Measurements from ENCODE around the gene SYTL2.

The SYTL2 gene

GRCh38 chr11:85749884-85750283 is 61.1 kb downstream of the SYTL2 start:
- TF ChIP-seq, protein P1, sequence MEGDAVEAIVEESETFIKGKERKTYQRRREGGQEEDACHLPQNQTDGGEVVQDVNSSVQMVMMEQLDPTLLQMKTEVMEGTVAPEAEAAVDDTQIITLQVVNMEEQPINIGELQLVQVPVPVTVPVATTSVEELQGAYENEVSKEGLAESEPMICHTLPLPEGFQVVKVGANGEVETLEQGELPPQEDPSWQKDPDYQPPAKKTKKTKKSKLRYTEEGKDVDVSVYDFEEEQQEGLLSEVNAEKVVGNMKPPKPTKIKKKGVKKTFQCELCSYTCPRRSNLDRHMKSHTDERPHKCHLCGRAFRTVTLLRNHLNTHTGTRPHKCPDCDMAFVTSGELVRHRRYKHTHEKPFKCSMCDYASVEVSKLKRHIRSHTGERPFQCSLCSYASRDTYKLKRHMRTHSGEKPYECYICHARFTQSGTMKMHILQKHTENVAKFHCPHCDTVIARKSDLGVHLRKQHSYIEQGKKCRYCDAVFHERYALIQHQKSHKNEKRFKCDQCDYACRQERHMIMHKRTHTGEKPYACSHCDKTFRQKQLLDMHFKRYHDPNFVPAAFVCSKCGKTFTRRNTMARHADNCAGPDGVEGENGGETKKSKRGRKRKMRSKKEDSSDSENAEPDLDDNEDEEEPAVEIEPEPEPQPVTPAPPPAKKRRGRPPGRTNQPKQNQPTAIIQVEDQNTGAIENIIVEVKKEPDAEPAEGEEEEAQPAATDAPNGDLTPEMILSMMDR (IDR thresholded peaks at IDR 0.05) = no peak

GRCh38 chr11:85749287-85749834 is 61.6 kb downstream of the SYTL2 start:
- TF ChIP-seq, protein P1 (IDR thresholded peaks at IDR 0.05) = no peak

GRCh38 chr11:85748455-85748891 is 62.5 kb downstream of the SYTL2 start:
- TF ChIP-seq, protein P1 (IDR thresholded peaks at IDR 0.05) = no peak

DNA sequence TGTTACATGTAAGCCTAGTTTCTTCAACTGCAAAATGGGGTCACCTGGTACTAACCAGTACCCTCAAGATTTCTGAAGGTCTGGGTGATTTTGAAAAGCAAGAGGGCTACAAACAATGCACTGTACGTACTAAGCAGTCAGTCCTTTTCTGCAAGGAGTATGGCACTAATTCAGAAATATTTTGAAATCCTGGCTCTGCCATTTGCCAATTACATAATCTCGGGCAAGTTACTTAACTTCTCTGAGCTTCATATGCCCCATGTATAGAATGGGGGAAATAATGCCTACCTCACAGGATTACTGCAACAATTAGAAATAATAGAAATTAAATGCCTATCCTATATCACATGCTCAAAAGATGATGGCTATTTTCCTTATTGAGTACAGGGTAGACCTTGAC is 64.3 kb downstream of the SYTL2 start:
- TF ChIP-seq, protein P1 (IDR thresholded peaks at IDR 0.05) = no peak

DNA sequence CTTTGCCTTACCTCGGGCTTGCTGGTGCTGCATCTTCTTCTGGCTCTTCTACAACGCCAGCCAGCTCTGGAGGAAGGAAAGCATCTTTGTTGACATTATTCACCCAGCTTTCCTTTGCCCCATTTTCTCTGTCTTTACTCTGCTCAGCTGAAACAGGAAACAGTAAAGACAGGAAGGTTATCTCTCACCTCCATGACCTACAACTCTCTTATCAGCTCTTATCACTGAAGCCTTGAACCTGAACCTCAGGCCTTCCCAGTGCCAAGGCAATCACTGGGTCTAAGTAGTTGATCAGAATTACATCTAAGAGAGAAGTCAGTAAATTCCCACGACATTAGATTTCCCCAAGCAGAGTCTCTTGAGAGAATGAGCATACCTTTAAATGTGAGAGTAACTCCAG is 65.3 kb downstream of the SYTL2 start:
- TF ChIP-seq, protein P1 (IDR thresholded peaks at IDR 0.05) = no peak

DNA sequence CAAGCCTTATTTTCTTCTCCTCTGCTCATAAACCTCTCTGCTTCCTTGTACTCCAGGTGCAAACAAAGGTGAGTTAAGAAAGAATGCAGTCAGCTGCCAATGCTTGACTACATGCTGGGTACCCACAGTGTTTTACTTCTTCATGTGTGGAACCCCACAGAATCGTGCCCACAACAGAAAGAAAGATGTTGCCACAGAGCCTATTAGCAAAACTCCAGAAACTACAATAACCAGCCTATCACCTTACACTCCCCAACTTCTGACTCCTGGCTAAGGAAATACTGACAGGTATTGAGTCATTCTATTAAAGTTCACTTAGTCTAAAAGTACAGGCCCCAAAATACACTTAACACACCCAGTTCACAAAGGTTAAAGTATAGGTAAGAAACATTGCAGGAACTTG is 68.1 kb downstream of the SYTL2 start:
- TF ChIP-seq, protein P1 (IDR thresholded peaks at IDR 0.05) = no peak

DNA sequence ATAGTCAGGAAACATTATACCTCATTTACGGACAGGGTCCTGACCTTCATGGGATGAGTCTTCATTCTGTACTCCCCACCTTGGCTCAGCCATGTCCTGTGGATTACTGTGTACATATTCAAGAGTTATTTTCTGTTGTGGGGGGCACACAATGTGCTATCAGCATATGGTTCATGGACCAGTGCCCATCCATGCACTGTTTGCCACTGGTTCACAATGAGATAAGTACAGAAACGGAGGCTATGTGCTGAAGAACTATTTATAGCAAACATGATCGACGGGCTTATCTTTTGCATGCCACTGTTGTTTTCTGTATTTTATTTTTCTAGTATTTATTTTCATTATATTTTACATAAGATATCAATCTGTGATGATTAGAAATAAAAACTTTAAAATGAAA is 68.6 kb downstream of the SYTL2 start:
- TF ChIP-seq, protein P1 (IDR thresholded peaks at IDR 0.05) = no peak

Measured in LNCAP (cell line).